ENCODE results near the gene DHX57. TPM values are rescaled to one million over a fixed set of nuclear protein-coding genes. Genes with fewer than 3 reads are reported as not detected.
A peak's percentile ranks its signal among the peaks of the same experiment; 100 is the strongest.

DHX57 gene
- total RNA-seq, 1 experiment from 2014 or later, result 15.1 TPM

GRCh38 chr2:38751596-38752410 lies 123.9 kb downstream of the DHX57 start:
- no peak for DNase-seq (ENCODE audit: low read depth)

GRCh38 chr2:38750891-38751595 lies 124.7 kb downstream of the DHX57 start, which contains the start of gene SRSF7:
TSS of gene SRSF7 (minus strand) at chr2:38751361. CDS start at chr2:38751256, 105 bp downstream.
- peak; percentile 99 for DNase-seq (ENCODE audit: low read depth)

- DNase-seq (ENCODE audit: low read depth), result peak; percentile 35
Observed at GRCh38 chr2:38750011-38750890, 125.5 kb downstream of the DHX57 start.

- no peak for DNase-seq (ENCODE audit: low read depth)
Observed at GRCh38 chr2:38748943-38749804, 126.6 kb downstream of the DHX57 start.

GRCh38 chr2:38748391-38748790 lies 127.3 kb downstream of the DHX57 start:
- no peak for DNase-seq (ENCODE audit: low read depth)

GRCh38 chr2:38747819-38748218 lies 127.9 kb downstream of the DHX57 start:
- DNase-seq (ENCODE audit: low read depth), result no peak

Other genes with a start within 250 kb of the DHX57 start
- gene GALM, start 209.8 kb downstream of the DHX57 start, total RNA-seq (2014; rRNA removed), result 31.0 and 33.9 TPM in 2 replicates
- 178 and 208 TPM in 2 replicates for gene SRSF7, start 124.6 kb downstream of the DHX57 start, total RNA-seq (2014; rRNA removed)
- gene GEMIN6, start 97.7 kb downstream of the DHX57 start, total RNA-seq (2014; rRNA removed), result 14.4 and 14.9 TPM in 2 replicates
- 17.8 and 22.0 TPM in 2 replicates for gene MORN2, start within 50 bp of the DHX57 start, total RNA-seq (2014; rRNA removed)
- 0.06 and 0.57 TPM in 2 replicates for gene ARHGEF33, start 13.9 kb upstream of the DHX57 start, total RNA-seq (2014; rRNA removed)
- 12.7 and 16.8 TPM in 2 replicates for gene SOS1, start 245.1 kb upstream of the DHX57 start, total RNA-seq (2014; rRNA removed)

Measured in LHCN-M2 (cell line).